HG03521 (cell line): Measurements from ENCODE around the gene TMEM225B.
"Not testable (repeated sequence)": the region's sequence is repeated elsewhere in the genome, so short reads cannot be mapped to it uniquely, and the experiment has no call there.

ENCODE experiments used
- ATAC-seq: cut with Tn5 transposase; IDR thresholded peaks from one replicate; pipeline ENCODE4 v1.9.1; 2021; ENCODE audit warnings: mild to moderate bottlenecking, moderate library complexity; ENCODE audit not compliant: unreplicated experiment

TMEM225B gene

DNA sequence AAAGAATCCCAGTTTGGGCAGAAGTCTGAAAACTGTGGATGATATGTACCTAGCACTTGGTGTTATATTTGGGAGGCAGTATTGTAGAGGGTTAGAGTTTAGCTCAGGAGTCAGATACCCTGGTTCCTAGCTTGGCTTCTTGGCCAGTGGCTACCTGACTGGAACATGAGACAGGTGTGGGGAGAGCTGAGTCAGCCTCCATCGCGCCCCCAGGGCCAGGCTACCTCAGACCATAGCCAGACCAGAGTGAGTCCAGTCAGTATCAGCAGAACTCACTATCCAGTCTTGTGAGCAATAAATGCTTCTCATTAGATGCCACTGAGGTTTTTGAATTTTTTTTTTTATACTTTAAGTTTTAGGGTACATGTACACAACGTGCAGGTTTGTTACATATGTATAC lies 55.7 kb downstream of the TMEM225B start:
- ATAC-seq = no peak

DNA sequence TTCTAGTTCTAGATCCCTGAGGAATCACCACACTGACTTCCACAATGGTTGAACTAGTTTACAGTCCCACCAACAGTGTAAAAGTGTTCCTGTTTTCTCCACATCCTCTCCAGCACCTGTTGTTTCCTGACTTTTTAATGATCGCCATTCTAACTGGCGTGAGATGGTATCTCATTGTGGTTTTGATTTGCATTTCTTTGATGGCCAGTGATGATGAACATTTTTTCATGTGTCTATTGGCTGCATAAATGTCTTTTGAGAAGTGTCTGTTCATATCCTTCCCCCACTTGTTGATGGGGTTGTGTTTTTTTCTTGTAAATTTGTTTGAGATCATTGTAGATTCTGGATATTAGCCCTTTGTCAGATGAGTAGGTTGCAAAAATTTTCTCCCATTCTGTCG lies 56.6 kb downstream of the TMEM225B start:
- not testable (repeated sequence) for ATAC-seq

GRCh38 chr7:99657879-99658278 lies 59.8 kb downstream of the TMEM225B start:
- ATAC-seq = not testable (repeated sequence)
